GM18873 (cell line): Measurements from ENCODE around the gene AMMECR1.

ENCODE experiments used
- ATAC-seq: cut with Tn5 transposase; IDR thresholded peaks from one replicate; pipeline ENCODE4 v1.9.1; 2021; ENCODE audit warnings: mild to moderate bottlenecking, moderate library complexity, moderate number of reproducible peaks; ENCODE audit not compliant: unreplicated experiment, low FRiP score

The AMMECR1 gene

GRCh38 chrX:110215411-110215810 lies 102.5 kb downstream of the AMMECR1 start:
- ATAC-seq, result no peak

GRCh38 chrX:110214684-110215083 lies 103.2 kb downstream of the AMMECR1 start:
- no peak for ATAC-seq

GRCh38 chrX:110213183-110213582 lies 104.7 kb downstream of the AMMECR1 start:
- ATAC-seq, result no peak

- no peak for ATAC-seq
Observed at GRCh38 chrX:110212299-110212698, 105.6 kb downstream of the AMMECR1 start.

GRCh38 chrX:110211340-110211739 lies 106.5 kb downstream of the AMMECR1 start:
- no peak for ATAC-seq

GRCh38 chrX:110210417-110211139 lies 107.3 kb downstream of the AMMECR1 start:
- no peak for ATAC-seq

GRCh38 chrX:110208092-110208491 lies 109.8 kb downstream of the AMMECR1 start:
- no peak for ATAC-seq

- no peak for ATAC-seq
Observed at GRCh38 chrX:110204986-110205385, 112.9 kb downstream of the AMMECR1 start.

- ATAC-seq, result no peak
Observed at GRCh38 chrX:110201799-110202198, 116.1 kb downstream of the AMMECR1 start.

- no peak for ATAC-seq
Observed at GRCh38 chrX:110194977-110195376, 122.9 kb downstream of the AMMECR1 start.

- ATAC-seq, result no peak
Observed at GRCh38 chrX:110192516-110192915, 125.4 kb downstream of the AMMECR1 start.

- ATAC-seq, result no peak
Observed at GRCh38 chrX:110188701-110189558, 129.0 kb downstream of the AMMECR1 start.

- no peak for ATAC-seq
Observed at GRCh38 chrX:110183314-110183713, 134.6 kb downstream of the AMMECR1 start.

GRCh38 chrX:110182865-110183264 lies 135.0 kb downstream of the AMMECR1 start:
- ATAC-seq, result no peak

GRCh38 chrX:110182362-110182761 lies 135.5 kb downstream of the AMMECR1 start:
- ATAC-seq, result no peak

- ATAC-seq, result no peak
Observed at GRCh38 chrX:110181459-110182137, 136.3 kb downstream of the AMMECR1 start.

- ATAC-seq, result no peak
Observed at GRCh38 chrX:110180928-110181310, 137.0 kb downstream of the AMMECR1 start.

- ATAC-seq, result no peak
Observed at GRCh38 chrX:110180176-110180927, 137.5 kb downstream of the AMMECR1 start.

GRCh38 chrX:110178179-110178865 lies 139.6 kb downstream of the AMMECR1 start:
- ATAC-seq, result no peak

- ATAC-seq, result no peak
Observed at GRCh38 chrX:110175696-110176095, 142.2 kb downstream of the AMMECR1 start.
